Sigmoid colon (tissue), 7 donors: Measurements from ENCODE around the gene DUSP7. TPM values are rescaled to one million over a fixed set of nuclear protein-coding genes. Genes with fewer than 3 reads are reported as not detected.

Experiments
- DNase-seq: peaks from one replicate; pipeline ENCODE4 v3.0.0-alpha.2; 2019
- H3K27ac ChIP-seq, 4 donors: fragments of 200-600 bp; sonication (generic); one replicate each; pipeline ENCODE4 v1.5.1; 2016 to 2019; ENCODE audit warnings: mild to moderate bottlenecking in 1 of 4
- H3K27me3 ChIP-seq, 3 donors: fragments of 200-600 bp; sonication (generic); one replicate each; pipeline ENCODE4 v1.5.1; 2019; ENCODE audit warnings: mild to moderate bottlenecking in 1 of 3
- H3K36me3 ChIP-seq, 4 donors: fragments of 200-600 bp; sonication (generic); one replicate each; pipeline ENCODE4 v1.5.1; 2016 to 2019
- H3K4me1 ChIP-seq, 4 donors: fragments of 200-600 bp; sonication (generic); one replicate each; pipeline ENCODE4 v1.5.1; 2017 to 2019
- H3K4me3 ChIP-seq, 4 donors: fragments of 200-600 bp; sonication (generic); one replicate each; pipeline ENCODE4 v1.5.1; 2017 to 2019; ENCODE audit warnings: mild to moderate bottlenecking in 2 of 4, moderate library complexity in 1 of 4
- H3K9me3 ChIP-seq, 4 donors: fragments of 200-600 bp in 3 of 4; sonication (generic) in 3 of 4; one replicate each; pipeline versions ENCODE4 v1.5.1 to v1.6.1; 2013 to 2019
- CTCF ChIP-seq, 4 experiments: fragments of 450-650 bp in 3 of 4; fragments of 200-600 bp in 1 of 4; IDR thresholded peaks; one replicate each; pipeline ENCODE4 v1.5.1; 2016 to 2019; ENCODE audit warnings: antibody characterized with exemption in 4 of 4, mild to moderate bottlenecking in 3 of 4, moderate library complexity in 2 of 4
- EP300 ChIP-seq, 4 donors: sonication (generic); formaldehyde crosslinking; IDR thresholded peaks; one replicate each; pipeline ENCODE4 v1.6.1; 2017; ENCODE audit warnings: antibody characterized with exemption in 4 of 4
- POLR2A ChIP-seq, 2 donors: fragments of 450-650 bp; IDR thresholded peaks; one replicate each; pipeline ENCODE4 v1.6.1; 2016; ENCODE audit warnings: antibody characterized with exemption in 2 of 2, mild to moderate bottlenecking in 2 of 2, moderate library complexity in 2 of 2
- POLR2AphosphoS5 ChIP-seq, 4 donors: sonication (generic); formaldehyde crosslinking; IDR thresholded peaks; one replicate each; pipeline ENCODE4 v1.6.1; 2017; ENCODE audit warnings: antibody characterized with exemption in 4 of 4
- WGBS, 2 donors: extraction: QIAGEN DNeasy Blood & Tissue Kit; methylation state at CpG; one replicate each; pipeline ENCODE4 v1.1.7; 2013; 5-methylcytosine and 5-hydroxymethylcytosine counted together
- intact Hi-C: fragments of 100-400 bp; cut with DNase I; formaldehyde crosslinking; loops from one replicate; pipeline ENCODE4 v1.15.1; 2023
- polyA plus RNA-seq, 3 donors: library from polyadenylated mRNA; stranded (reverse); fragments of 200-250 nt; gene quantifications; one replicate each; pipeline ENCODE4 v1.2.3, GENCODE V29; 2013
- total RNA-seq, 4 donors: library from RNA; depleted of rRNA; stranded (reverse); fragments of >200 nt; gene quantifications; one replicate each; pipeline ENCODE4 v1.1.0, GENCODE V29; 2016
- donor health status: healthy with polysubstance abuse.
- donor health status: Bipolar disorder and iron deficiency.
- donor health status: healthy.

The DUSP7 gene
- total and polyA plus RNA-seq, 7 donors: 3.0 to 7.6 (median 6.8) TPM

DNA sequence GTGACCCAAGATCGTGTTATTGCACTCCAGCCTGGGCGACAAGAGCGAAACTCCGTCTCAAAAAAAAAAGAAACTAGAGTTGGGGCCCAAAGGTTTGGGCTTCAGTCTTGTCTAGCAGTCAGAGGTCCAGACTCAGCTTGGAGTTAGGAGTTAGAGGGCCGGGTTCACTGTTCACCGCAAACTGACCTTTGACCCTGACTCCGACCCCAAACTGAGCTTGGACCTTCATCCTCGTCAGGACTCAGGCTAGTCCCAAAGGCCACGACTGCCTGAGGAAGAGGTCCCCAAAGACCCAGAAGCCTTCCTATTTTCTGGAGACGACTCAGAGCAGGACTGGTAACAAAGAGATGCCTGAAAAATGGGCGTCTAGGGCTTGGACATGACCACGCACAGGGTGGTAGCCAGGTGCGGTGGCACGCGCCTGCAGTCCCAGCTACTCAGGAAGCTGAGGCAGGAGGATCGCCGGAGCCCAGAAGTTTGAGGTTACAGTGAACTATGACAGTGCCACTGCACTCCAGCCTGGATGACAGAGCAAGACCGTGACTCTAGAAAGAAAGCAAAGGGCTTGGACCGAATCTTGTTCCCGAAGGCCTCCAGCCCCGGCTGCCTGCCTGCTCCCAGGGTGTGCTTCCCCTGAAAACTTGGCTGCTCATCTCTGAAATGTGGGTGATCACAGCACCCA, 37.9 kb downstream of the DUSP7 start:
- TF ChIP-seq EP300 (IDR thresholded peaks at IDR 0.05) (no peak), POLR2AphosphoS5 (IDR thresholded peaks at IDR 0.05) (no peak), POLR2A (IDR thresholded peaks at IDR 0.05) (no peak), CTCF (IDR thresholded peaks at IDR 0.05) (no peak)
- Histone ChIP-seq H3K9me3 (no peaks in the 10 kb centered on the region), H3K36me3 (no peaks in the 10 kb centered on the region), H3K27ac (peak overlapping the region in 3 of 4 donors; percentile 3 to 76 (median 17)), H3K27me3 (no peaks in the 10 kb centered on the region), H3K4me3 (no peak overlapping the region), H3K4me1 (peaks cover 0 to 23% (median 16%) of the 10 kb centered on the region in 4 donors)
- DNase-seq: no peak
- intact Hi-C loops: no loop called here
- 90 to 91% methylated on average over 21 of the region's 21 CpGs for WGBS, 2 donors

DNA sequence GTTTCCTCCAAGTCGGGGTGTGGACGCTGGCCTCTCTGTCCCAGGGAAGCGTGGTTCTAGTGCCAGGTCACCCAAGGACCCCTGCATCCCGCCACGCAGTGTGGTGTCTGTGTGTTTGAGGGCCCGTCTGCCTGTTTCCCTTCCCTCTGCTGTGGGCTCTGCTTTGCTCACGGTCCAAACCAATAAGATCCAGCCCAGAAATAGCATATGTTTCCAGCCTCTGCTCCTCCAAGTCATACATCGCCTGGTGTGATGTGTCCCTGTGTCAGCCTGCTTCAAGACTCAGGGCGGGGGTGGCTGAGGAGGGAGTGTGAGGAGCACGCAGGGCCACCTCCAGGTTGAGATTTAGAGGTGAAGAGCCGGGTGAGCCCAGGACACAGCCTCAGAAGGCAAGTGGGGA, 38.8 kb downstream of the DUSP7 start:
- H3K27ac ChIP-seq: peak overlapping the region in 1 of 4 donors; percentile 42
- H3K36me3 ChIP-seq: no peaks in the 10 kb centered on the region
- 86 to 87% methylated on average over 11 of the region's 11 CpGs for WGBS, 2 donors
- no peak for TF ChIP-seq CTCF (IDR thresholded peaks at IDR 0.05)
- TF ChIP-seq EP300 (IDR thresholded peaks at IDR 0.05): no peak
- TF ChIP-seq POLR2AphosphoS5 (IDR thresholded peaks at IDR 0.05): no peak
- no peak for TF ChIP-seq POLR2A (IDR thresholded peaks at IDR 0.05)
- no peak overlapping the region for H3K4me3 ChIP-seq
- H3K27me3 ChIP-seq: no peaks in the 10 kb centered on the region
- no peaks in the 10 kb centered on the region for H3K9me3 ChIP-seq
- peaks cover 0 to 14% (median 8%) of the 10 kb centered on the region in 4 donors for H3K4me1 ChIP-seq
- intact Hi-C loops: no loop called here
- no peak for DNase-seq

DNA sequence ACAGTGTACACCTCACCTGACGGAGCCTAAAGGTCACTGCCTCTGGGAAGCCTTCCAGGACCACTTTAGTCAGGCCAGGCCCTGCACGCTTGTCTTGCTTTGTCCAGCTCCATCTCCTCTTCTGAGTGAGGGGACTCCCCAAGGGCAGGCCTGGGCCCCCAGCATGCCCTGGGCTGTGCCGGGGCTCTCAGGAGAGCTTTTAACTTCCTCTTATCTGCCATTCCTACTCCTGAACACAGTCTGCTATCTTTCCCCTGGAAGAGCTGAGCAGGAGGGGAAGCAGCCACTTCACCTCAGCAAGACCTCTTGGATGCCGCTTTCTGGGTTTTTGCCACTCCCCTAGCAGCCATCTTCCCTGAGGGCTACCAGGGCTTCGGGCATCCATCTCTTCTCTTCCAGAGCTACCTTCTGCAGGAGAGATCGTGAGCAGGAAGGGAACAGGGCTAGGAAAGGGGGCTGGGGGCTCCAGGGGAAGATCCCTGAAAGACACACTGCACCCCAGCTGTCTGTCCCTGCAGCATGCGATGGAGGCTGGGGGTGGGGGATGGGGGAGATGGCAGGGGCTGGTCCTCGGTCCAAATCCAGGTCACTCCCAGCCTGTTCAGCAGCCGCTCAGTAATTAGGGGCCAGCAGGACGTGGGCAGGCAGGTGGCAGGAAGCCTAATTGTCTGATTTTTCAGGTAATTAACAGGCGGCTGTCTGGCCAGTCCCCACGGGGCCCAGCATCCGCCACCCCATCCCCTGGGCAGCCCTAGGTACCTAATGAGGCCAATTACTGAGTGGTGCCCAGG, 40.7 kb downstream of the DUSP7 start:
- H3K27ac ChIP-seq: no peak overlapping the region
- WGBS, 2 donors: 84 to 86% methylated on average over 13 of the region's 13 CpGs
- H3K36me3 ChIP-seq: no peaks in the 10 kb centered on the region
- peaks cover 0 to 6% (median 0%) of the 10 kb centered on the region in 4 donors for H3K4me1 ChIP-seq
- no peaks in the 10 kb centered on the region for H3K9me3 ChIP-seq
- no peak overlapping the region for H3K4me3 ChIP-seq
- no peak for TF ChIP-seq CTCF (IDR thresholded peaks at IDR 0.05)
- intact Hi-C loops: no loop called here
- no peak for DNase-seq
- no peaks in the 10 kb centered on the region for H3K27me3 ChIP-seq

DNA sequence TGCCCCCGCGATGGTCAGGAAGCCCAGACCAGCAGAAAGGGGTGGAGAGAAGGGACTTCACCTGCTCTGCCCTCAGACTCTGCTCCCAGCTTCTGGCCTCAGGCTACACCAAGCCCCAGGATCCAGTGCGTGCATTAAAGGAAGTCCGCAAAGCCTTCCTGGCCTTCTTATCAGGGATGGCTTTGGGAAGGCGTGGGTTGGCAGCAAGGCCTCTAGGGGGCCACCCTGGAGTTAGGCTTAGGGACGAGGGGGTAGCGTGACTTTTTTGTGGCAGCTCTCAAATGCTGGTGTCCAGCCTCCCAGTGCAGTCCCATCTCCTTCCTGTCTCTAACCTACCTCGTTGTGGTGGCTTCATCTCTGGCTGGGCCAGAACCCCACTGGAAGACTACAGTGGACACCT, 41.8 kb downstream of the DUSP7 start:
- H3K4me1 ChIP-seq: peaks cover 0 to 2% (median 0%) of the 10 kb centered on the region in 4 donors
- H3K27ac ChIP-seq: no peak overlapping the region
- H3K4me3 ChIP-seq: no peak overlapping the region
- intact Hi-C loops: no loop called here
- no peaks in the 10 kb centered on the region for H3K27me3 ChIP-seq
- TF ChIP-seq EP300 (IDR thresholded peaks at IDR 0.05): no peak
- no peak for TF ChIP-seq POLR2A (IDR thresholded peaks at IDR 0.05)
- peak in 1 of 4 experiments; percentile 9 for TF ChIP-seq CTCF (IDR thresholded peaks at IDR 0.05)
- TF ChIP-seq POLR2AphosphoS5 (IDR thresholded peaks at IDR 0.05): no peak
- WGBS, 2 donors: 81 to 83% methylated on average over 8 of the region's 8 CpGs
- DNase-seq: no peak
- H3K36me3 ChIP-seq: no peaks in the 10 kb centered on the region
- H3K9me3 ChIP-seq: no peaks in the 10 kb centered on the region
